Endothelial cell of umbilical vein (primary cell): ENCODE measurements around the gene RHOH. TPM values are rescaled to one million over a fixed set of nuclear protein-coding genes. Genes with fewer than 3 reads are reported as not detected.

ENCODE experiments used
- BruUV-seq: library from RNA; stranded (reverse); fragments of 400-500 nt; replicated peaks from 2 replicates; lab custom pipeline; 2021; lab: Mats Ljungman, UMichigan
- CTCF ChIA-PET: fragments of 300-600, 350-600 bp; sonication (Branson Sonifier 250); formaldehyde crosslinking; loops from one replicate; lab custom pipeline; 2021; ENCODE audit warnings: antibody characterized with exemption, inconsistent platforms; lab: Charles Lee
- POLR2A ChIA-PET: fragments of 300-600, 350-600 bp; sonication (Branson Sonifier 250); formaldehyde crosslinking; loops from one replicate; lab custom pipeline; 2021; ENCODE audit warnings: antibody characterized with exemption, inconsistent platforms; lab: Charles Lee
- DNase-seq: peaks from one replicate; pipeline ENCODE4 v3.0.0-alpha.2; 2011; ENCODE audit warnings: low read depth, low spot score
- FAIRE-seq: peaks from 2 replicates; lab custom pipeline; 2011; peaks lifted over from hg19 to GRCh38; lab: Jason Lieb, UNC
- H2AFZ ChIP-seq: 2 replicates; pipeline ENCODE4 v1.6.0; 2012; ENCODE audit warnings: low read depth, low read length, control low read depth, inconsistent platforms
- H3K27ac ChIP-seq: 2 replicates; pipeline ENCODE4 v1.5.1; 2011; ENCODE audit warnings: low read depth, mild to moderate bottlenecking, control low read depth, low read length, moderate library complexity; ENCODE audit not compliant: insufficient read depth
- H3K27me3 ChIP-seq, 2 experiments: 2 replicates each; pipeline versions ENCODE4 v1.6.0 to v1.6.1; 2011; ENCODE audit warnings: low read length in 2 of 2, mixed read lengths in 1 of 2; ENCODE audit not compliant: control insufficient read depth in 2 of 2, insufficient read depth in 2 of 2
- H3K36me3 ChIP-seq, 2 experiments: 2 replicates in 1 of 2; 3 replicates in 1 of 2; pipeline ENCODE4 v1.5.1; 2011; ENCODE audit warnings: low read length in 2 of 2, mild to moderate bottlenecking in 1 of 2, moderate library complexity in 1 of 2; ENCODE audit not compliant: control insufficient read depth in 2 of 2, insufficient read depth in 2 of 2; ENCODE audit errors: extremely low read depth in 1 of 2
- H3K4me1 ChIP-seq: 3 replicates; pipeline ENCODE4 v1.5.1; 2011; ENCODE audit warnings: mild to moderate bottlenecking, low read length; ENCODE audit not compliant: control insufficient read depth, insufficient read depth; ENCODE audit errors: extremely low read depth
- H3K4me2 ChIP-seq: 2 replicates; pipeline ENCODE4 v1.6.1; 2011; ENCODE audit warnings: low read length, control low read depth, mixed read lengths; ENCODE audit not compliant: insufficient read depth
- H3K4me3 ChIP-seq, 3 experiments: fragments of 200-600 bp in 1 of 3; sonication (generic), shearing (Covaris generic) in 1 of 3; replicated peaks in 1 of 3; 2 replicates each; pipeline ENCODE4 v1.5.1; 2011 to 2016; ENCODE audit warnings: control low read depth in 3 of 3, low read length in 3 of 3, mild to moderate bottlenecking in 2 of 3, inconsistent platforms in 1 of 3, low read depth in 1 of 3, moderate library complexity in 1 of 3; ENCODE audit not compliant: insufficient read depth in 1 of 3
- H3K79me2 ChIP-seq: 2 replicates; pipeline ENCODE4 v1.6.0; 2012; ENCODE audit warnings: low read length, inconsistent platforms; ENCODE audit not compliant: control insufficient read depth, insufficient read depth
- H3K9ac ChIP-seq: replicated peaks from 2 replicates; pipeline ENCODE3; 2011; ENCODE audit warnings: low read length, control low read depth; ENCODE audit not compliant: insufficient read depth; ENCODE audit errors: extremely low read depth
- H3K9me1 ChIP-seq: replicated peaks from 3 replicates; pipeline ENCODE4 v1.6.0; 2011; ENCODE audit warnings: mild to moderate bottlenecking, low read length; ENCODE audit not compliant: control insufficient read depth, insufficient read depth; ENCODE audit errors: extremely low read depth
- H3K9me3 ChIP-seq: replicated peaks from 2 replicates; pipeline ENCODE4 v1.5.1; 2012; ENCODE audit warnings: low read length, inconsistent platforms; ENCODE audit not compliant: control insufficient read depth, insufficient read depth
- H4K20me1 ChIP-seq: replicated peaks from 2 replicates; pipeline ENCODE3; 2011; ENCODE audit warnings: mild to moderate bottlenecking, low read length; ENCODE audit not compliant: control insufficient read depth, insufficient read depth; ENCODE audit errors: extremely low read depth
- EZH2 ChIP-seq: IDR thresholded peaks from 2 replicates; pipeline ENCODE4 v1.6.1; 2012; ENCODE audit warnings: borderline replicate concordance, low read depth, mild to moderate bottlenecking, moderate library complexity, low read length, inconsistent platforms; ENCODE audit not compliant: severe bottlenecking
- FOS ChIP-seq: IDR thresholded peaks from 2 replicates; pipeline ENCODE4 v1.6.1; 2011; ENCODE audit warnings: mild to moderate bottlenecking, low read length, moderate library complexity, borderline replicate concordance; ENCODE audit not compliant: insufficient read depth
- GATA2 ChIP-seq: IDR thresholded peaks from 2 replicates; pipeline ENCODE4 v1.7.0; 2011; ENCODE audit warnings: low read depth, mild to moderate bottlenecking, moderate library complexity, mixed read lengths, low read length; ENCODE audit not compliant: insufficient read length, insufficient read depth
- JUN ChIP-seq: IDR thresholded peaks from 2 replicates; pipeline ENCODE4 v1.6.1; 2011; ENCODE audit warnings: borderline replicate concordance, low read depth; ENCODE audit not compliant: insufficient read length, insufficient read depth
- MYC ChIP-seq: IDR thresholded peaks from one replicate; pipeline ENCODE4 v1.6.1; 2011; ENCODE audit warnings: mild to moderate bottlenecking, low read depth, low read length
- POLR2A ChIP-seq: IDR thresholded peaks from 2 replicates; pipeline ENCODE4 v1.6.1; 2012; ENCODE audit warnings: low read depth, mild to moderate bottlenecking, control low read depth, low read length
- POLR2AphosphoS5 ChIP-seq: IDR thresholded peaks from 2 replicates; pipeline ENCODE4 v1.6.1; 2012; ENCODE audit warnings: low read depth, mild to moderate bottlenecking, control low read depth, low read length, moderate library complexity; ENCODE audit not compliant: insufficient read depth
- dilution Hi-C: fragments of 300-500 bp; cut with MboI; formaldehyde crosslinking; loops from one replicate; pipeline ENCODE4 v1.15.0; 2019; ENCODE audit warnings: low sequenced_read_pairs; ENCODE audit not compliant: extremely low pct_ligation_motif_present
- intact Hi-C: fragments of 100-400 bp; cut with micrococcal nuclease; formaldehyde crosslinking; loops from one replicate; pipeline ENCODE4 v1.10.0; 2022
- polyA plus RNA-seq, 4 experiments: library from polyadenylated mRNA; depleted of rRNA in 3 of 4; stranded (reverse) in 3 of 4; unstranded in 1 of 4; fragments of >200 nt; gene quantifications; 2 replicates each; pipeline versions ENCODE4 v1.2.1 to v1.2.3, GENCODE V29; 2011 to 2012; ENCODE audit warnings: missing spikeins in 1 of 4
- total RNA-seq: library from RNA; stranded (reverse); gene quantifications from 2 replicates; pipeline ENCODE4 v1.2.3, GENCODE V29; 2021
- TF ChIP-seq, protein P1 (sequence below), 2 donors: IDR thresholded peaks; 1 replicate in 1 of 2; 2 replicates in 1 of 2; pipeline ENCODE4 v1.5.1; 2011; ENCODE audit warnings: low read length in 2 of 2, mild to moderate bottlenecking in 2 of 2, moderate library complexity in 2 of 2, control low read depth in 1 of 2, inconsistent platforms in 1 of 2, low read depth in 1 of 2; ENCODE audit not compliant: insufficient read depth in 1 of 2; ENCODE audit errors: extremely low read depth in 1 of 2
- TF ChIP-seq, protein P2 (sequence below): IDR thresholded peaks from 2 replicates; pipeline ENCODE4 v1.6.1; 2011; ENCODE audit not compliant: insufficient read depth, insufficient read length

The RHOH gene
- total and polyA plus RNA-seq, 2 donors (not counting 3 experiments of a cell fraction or from before 2014, with no cell fraction given), result not detected

- H3K4me1 ChIP-seq, result no peaks in the 10 kb centered on the region
- DNase-seq, result no peak
- no peak overlapping the region for H3K27ac ChIP-seq
- POLR2A ChIA-PET, result no interaction called here
- H3K9me1 ChIP-seq, result no peaks in the 10 kb centered on the region
- no peaks in the 10 kb centered on the region for H3K36me3 ChIP-seq
- no peaks in the 10 kb centered on the region for H3K9me3 ChIP-seq
- H2AFZ ChIP-seq, result no peak overlapping the region
- H4K20me1 ChIP-seq, result no peaks in the 10 kb centered on the region
- no peaks in the 10 kb centered on the region for H3K27me3 ChIP-seq
- CTCF ChIA-PET, result no interaction called here
- FAIRE-seq, result no peak
- no TSS peak for BruUV-seq
- TF ChIP-seq GATA2 (no peak), JUN (no peak), FOS (no peak), MYC (no peak), POLR2AphosphoS5 (no peak), EZH2 (no peak), POLR2A (no peak)
- TF ChIP-seq, protein P1, sequence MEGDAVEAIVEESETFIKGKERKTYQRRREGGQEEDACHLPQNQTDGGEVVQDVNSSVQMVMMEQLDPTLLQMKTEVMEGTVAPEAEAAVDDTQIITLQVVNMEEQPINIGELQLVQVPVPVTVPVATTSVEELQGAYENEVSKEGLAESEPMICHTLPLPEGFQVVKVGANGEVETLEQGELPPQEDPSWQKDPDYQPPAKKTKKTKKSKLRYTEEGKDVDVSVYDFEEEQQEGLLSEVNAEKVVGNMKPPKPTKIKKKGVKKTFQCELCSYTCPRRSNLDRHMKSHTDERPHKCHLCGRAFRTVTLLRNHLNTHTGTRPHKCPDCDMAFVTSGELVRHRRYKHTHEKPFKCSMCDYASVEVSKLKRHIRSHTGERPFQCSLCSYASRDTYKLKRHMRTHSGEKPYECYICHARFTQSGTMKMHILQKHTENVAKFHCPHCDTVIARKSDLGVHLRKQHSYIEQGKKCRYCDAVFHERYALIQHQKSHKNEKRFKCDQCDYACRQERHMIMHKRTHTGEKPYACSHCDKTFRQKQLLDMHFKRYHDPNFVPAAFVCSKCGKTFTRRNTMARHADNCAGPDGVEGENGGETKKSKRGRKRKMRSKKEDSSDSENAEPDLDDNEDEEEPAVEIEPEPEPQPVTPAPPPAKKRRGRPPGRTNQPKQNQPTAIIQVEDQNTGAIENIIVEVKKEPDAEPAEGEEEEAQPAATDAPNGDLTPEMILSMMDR (IDR thresholded peaks at IDR 0.05; ENCODE audit: extremely low read depth in 1 of 2, insufficient read depth in 1 of 2, low read depth in 1 of 2, low read length in 2 of 2), result no peak
- TF ChIP-seq, protein P2, sequence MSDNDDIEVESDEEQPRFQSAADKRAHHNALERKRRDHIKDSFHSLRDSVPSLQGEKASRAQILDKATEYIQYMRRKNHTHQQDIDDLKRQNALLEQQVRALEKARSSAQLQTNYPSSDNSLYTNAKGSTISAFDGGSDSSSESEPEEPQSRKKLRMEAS, result no peak
- H3K9ac ChIP-seq, result no peak overlapping the region
- H3K4me3 ChIP-seq, result no peak overlapping the region
- no peaks in the 10 kb centered on the region for H3K79me2 ChIP-seq
- intact Hi-C loops, result no loop called here
- H3K4me2 ChIP-seq, result no peak overlapping the region
- dilution Hi-C loops, result no loop called here
Observed at GRCh38 chr4:40241941-40242340, 45.1 kb downstream of the RHOH start.
